Neuronal stem cell (in vitro differentiated cells): Measurements from ENCODE around the gene DPEP1.
"Not testable (repeated sequence)": the region's sequence is repeated elsewhere in the genome, so short reads cannot be mapped to it uniquely, and the experiment has no call there.

Experiments
- DNase-seq: peaks from one replicate; pipeline ENCODE4 v3.0.0-alpha.2; 2013; ENCODE audit warnings: low spot score
- H2AFZ ChIP-seq: one replicate; pipeline ENCODE4 v1.6.1; 2013; ENCODE audit warnings: mild to moderate bottlenecking, low read length, inconsistent platforms
- H2AK5ac ChIP-seq: 2 replicates; pipeline ENCODE4 v1.6.1; 2013; ENCODE audit warnings: low read depth, mild to moderate bottlenecking, inconsistent platforms, low read length, moderate library complexity, mixed read lengths
- H2BK120ac ChIP-seq: 2 replicates; pipeline ENCODE4 v1.6.1; 2013; ENCODE audit warnings: low read depth, mild to moderate bottlenecking, inconsistent platforms, low read length, moderate library complexity, mixed read lengths
- H2BK12ac ChIP-seq: one replicate; pipeline ENCODE4 v1.6.1; 2013; ENCODE audit warnings: low read length, inconsistent platforms
- H2BK15ac ChIP-seq: 2 replicates; pipeline ENCODE4 v1.6.1; 2013; ENCODE audit warnings: mild to moderate bottlenecking, low read length, inconsistent platforms, mixed read lengths
- H2BK5ac ChIP-seq: one replicate; pipeline ENCODE4 v1.6.1; 2013; ENCODE audit warnings: inconsistent platforms, mild to moderate bottlenecking, low read length, moderate library complexity
- H3K14ac ChIP-seq: one replicate; pipeline ENCODE4 v1.6.1; 2013; ENCODE audit warnings: low read length, inconsistent platforms
- H3K18ac ChIP-seq: 2 replicates; pipeline ENCODE4 v1.6.1; 2013; ENCODE audit warnings: low read length, inconsistent platforms
- H3K23ac ChIP-seq: 2 replicates; pipeline ENCODE4 v1.6.1; 2013; ENCODE audit warnings: low read depth, mild to moderate bottlenecking, mixed read lengths, low read length, inconsistent platforms; ENCODE audit not compliant: poor library complexity
- H3K27ac ChIP-seq: replicated peaks from 3 replicates; pipeline ENCODE4 v1.5.1; 2013; ENCODE audit warnings: low read length, inconsistent platforms
- H3K27me3 ChIP-seq, 3 experiments: 2 replicates each; pipeline ENCODE4 v1.6.1; 2013; ENCODE audit warnings: low read length in 3 of 3, mild to moderate bottlenecking in 2 of 3, inconsistent platforms in 1 of 3, low read depth in 1 of 3, mixed read lengths in 1 of 3, moderate library complexity in 1 of 3; ENCODE audit not compliant: control insufficient read depth in 3 of 3, insufficient read depth in 3 of 3
- H3K36me3 ChIP-seq, 2 donors: replicated peaks in 1 of 2; 2 replicates each; pipeline ENCODE4 v1.6.1; 2013; ENCODE audit warnings: low read length in 2 of 2; ENCODE audit not compliant: control insufficient read depth in 2 of 2, insufficient read depth in 2 of 2
- H3K4ac ChIP-seq: 2 replicates; pipeline ENCODE4 v1.6.1; 2013; ENCODE audit warnings: inconsistent platforms, mild to moderate bottlenecking, low read length, moderate library complexity
- H3K4me1 ChIP-seq, 2 donors: 1 replicate in 1 of 2; 2 replicates in 1 of 2; pipeline ENCODE4 v1.6.1; 2013; ENCODE audit warnings: low read length in 2 of 2, low read depth in 1 of 2; ENCODE audit not compliant: control insufficient read depth in 2 of 2, insufficient read depth in 1 of 2
- H3K4me2 ChIP-seq: one replicate; pipeline ENCODE4 v1.6.1; 2013; ENCODE audit warnings: mild to moderate bottlenecking, low read length, inconsistent platforms; ENCODE audit not compliant: insufficient read depth, poor library complexity, severe bottlenecking
- H3K4me3 ChIP-seq, 2 donors: 2 replicates each; pipeline ENCODE4 v1.5.1; 2013; ENCODE audit warnings: low read length in 2 of 2, mild to moderate bottlenecking in 2 of 2, inconsistent platforms in 1 of 2, moderate library complexity in 1 of 2
- H3K79me1 ChIP-seq: one replicate; pipeline ENCODE4 v1.6.1; 2013; ENCODE audit warnings: low read depth, mild to moderate bottlenecking, inconsistent platforms, low read length, moderate library complexity
- H3K9ac ChIP-seq: one replicate; pipeline ENCODE4 v1.6.1; 2013; ENCODE audit warnings: mild to moderate bottlenecking, low read depth, low read length, inconsistent platforms; ENCODE audit not compliant: poor library complexity
- H3K9me3 ChIP-seq, 2 donors: replicated peaks in 1 of 2; 2 replicates each; pipeline versions ENCODE3 to v1.6.1; 2013; ENCODE audit warnings: low read length in 2 of 2, mild to moderate bottlenecking in 2 of 2, inconsistent platforms in 1 of 2, low read depth in 1 of 2, mixed read lengths in 1 of 2, moderate library complexity in 1 of 2; ENCODE audit not compliant: control insufficient read depth in 2 of 2, insufficient read depth in 1 of 2
- H4K8ac ChIP-seq: one replicate; pipeline ENCODE4 v1.6.1; 2013; ENCODE audit warnings: low read depth, mild to moderate bottlenecking, inconsistent platforms, low read length, moderate library complexity
- H4K91ac ChIP-seq: one replicate; pipeline ENCODE4 v1.6.1; 2013; ENCODE audit warnings: low read length, low read depth, mild to moderate bottlenecking, inconsistent platforms; ENCODE audit not compliant: poor library complexity
- WGBS, 2 donors: extraction: QIAGEN DNeasy Blood & Tissue Kit; methylation state at CpG; one replicate each; pipeline ENCODE4 v1.1.7; 2013; ENCODE audit warnings: missing lambda C conversion rate in 2 of 2, mixed read lengths in 1 of 2; ENCODE audit not compliant: insufficient read length in 2 of 2, insufficient replicate concordance in 1 of 2; ENCODE audit errors: extremely low coverage in 2 of 2; 5-methylcytosine and 5-hydroxymethylcytosine counted together

Gene DPEP1

DNA sequence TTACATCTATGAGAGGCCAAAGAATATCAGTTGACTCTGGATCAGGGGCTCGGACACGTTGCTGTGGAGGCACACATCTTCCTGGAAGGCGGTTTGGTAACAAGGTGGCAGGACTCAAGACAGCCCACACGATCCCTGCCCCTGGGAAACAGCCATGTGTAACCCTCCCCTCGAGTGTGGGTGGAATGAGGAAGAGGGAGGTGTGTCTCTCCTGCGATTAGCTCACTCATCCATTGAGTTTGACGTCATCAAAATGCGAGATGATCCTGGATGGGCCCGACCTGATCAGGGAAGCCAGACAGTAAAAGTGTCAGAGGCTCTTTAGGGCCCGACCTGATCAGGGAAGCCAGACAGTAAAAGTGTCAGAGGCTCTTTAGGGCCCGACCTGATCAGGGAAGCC is 50.8 kb downstream of the DPEP1 start:
- not testable (repeated sequence) for H2BK15ac ChIP-seq, H2BK5ac ChIP-seq, H3K79me1 ChIP-seq, H4K91ac ChIP-seq, H3K18ac ChIP-seq, H4K8ac ChIP-seq, H2AK5ac ChIP-seq, H3K27ac ChIP-seq, H3K27me3 ChIP-seq, H3K4me3 ChIP-seq, H2BK12ac ChIP-seq, H2BK120ac ChIP-seq, H3K4me1 ChIP-seq, DNase-seq, H2AFZ ChIP-seq, H3K14ac ChIP-seq, H3K23ac ChIP-seq, H3K4me2 ChIP-seq, H3K4ac ChIP-seq, H3K9ac ChIP-seq
- H3K36me3 ChIP-seq, result peaks cover 37 to 80% of the 10 kb centered on the region in 2 donors
- no CpG with 5 or more reads among the region's 11 CpGs for WGBS, 2 donors
- H3K9me3 ChIP-seq, result peaks cover 10 to 12% of the 10 kb centered on the region in 2 donors

DNA sequence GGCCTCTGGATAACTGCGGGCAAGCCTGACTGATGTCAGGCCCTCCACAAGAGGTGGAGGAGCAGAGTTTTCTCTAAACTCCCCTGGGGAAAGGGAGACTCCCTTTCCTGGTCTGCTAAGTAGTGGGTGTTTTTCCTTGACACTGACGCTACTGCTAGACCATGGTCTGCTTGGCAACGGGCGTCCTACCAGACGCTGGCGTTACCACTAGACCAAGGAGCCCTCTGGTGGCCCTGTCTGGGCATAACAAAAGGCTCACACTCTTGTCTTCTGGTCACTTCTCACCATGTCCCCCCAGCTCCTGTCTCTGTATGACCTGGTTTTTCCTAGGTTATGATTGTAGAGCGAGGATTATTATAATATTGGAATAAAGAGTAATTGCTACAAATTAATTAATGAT is 53.6 kb downstream of the DPEP1 start:
- DNase-seq, H2AFZ ChIP-seq, H4K8ac ChIP-seq, H3K27ac ChIP-seq, H2BK5ac ChIP-seq, H2AK5ac ChIP-seq, H3K4me3 ChIP-seq, H3K18ac ChIP-seq, H2BK120ac ChIP-seq, H3K4me2 ChIP-seq, H3K79me1 ChIP-seq, H3K4me1 ChIP-seq, H2BK15ac ChIP-seq, H3K14ac ChIP-seq, H3K9ac ChIP-seq, H2BK12ac ChIP-seq, H3K23ac ChIP-seq, H3K27me3 ChIP-seq, H4K91ac ChIP-seq, H3K4ac ChIP-seq: not testable (repeated sequence)
- H3K9me3 ChIP-seq, result peaks cover 10 to 12% of the 10 kb centered on the region in 2 donors
- peaks cover 22 to 63% of the 10 kb centered on the region in 2 donors for H3K36me3 ChIP-seq
- no CpG with 5 or more reads among the region's 7 CpGs for WGBS, 2 donors

DNA sequence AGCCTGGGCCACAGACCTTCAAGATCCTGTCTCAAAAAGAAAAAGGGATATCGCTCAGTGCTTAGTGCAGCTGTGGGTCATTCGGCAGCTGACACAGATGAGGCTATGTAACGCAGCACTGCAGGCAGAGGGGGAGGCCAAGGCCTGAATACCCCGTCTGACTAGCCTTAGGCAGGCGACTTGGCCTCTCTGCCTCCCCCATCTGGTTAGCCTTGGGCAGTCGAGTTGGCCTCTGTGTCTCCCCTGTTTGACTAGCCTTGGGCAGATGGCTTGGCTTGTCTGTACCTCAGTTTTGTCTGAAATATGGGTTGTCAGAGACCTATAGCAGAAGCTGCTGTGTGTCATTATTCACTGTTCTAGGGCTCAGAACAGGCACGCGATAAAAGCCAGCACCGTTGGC is 54.2 kb downstream of the DPEP1 start:
- no peak for DNase-seq
- H4K91ac ChIP-seq, result no peak overlapping the region
- no peak overlapping the region for H3K27ac ChIP-seq
- H3K4ac ChIP-seq, result no peak overlapping the region
- H3K79me1 ChIP-seq, result no peaks in the 10 kb centered on the region
- peaks cover 11 to 12% of the 10 kb centered on the region in 2 donors for H3K9me3 ChIP-seq
- H3K18ac ChIP-seq, result no peak overlapping the region
- no peak overlapping the region for H3K23ac ChIP-seq
- H4K8ac ChIP-seq, result no peak overlapping the region
- H2AFZ ChIP-seq, result no peak overlapping the region
- H2BK15ac ChIP-seq, result no peak overlapping the region
- H2BK120ac ChIP-seq, result no peak overlapping the region
- no peak overlapping the region for H3K4me2 ChIP-seq
- no CpG with 5 or more reads among the region's 9 CpGs for WGBS, 2 donors
- H3K27me3 ChIP-seq, result no peaks in the 10 kb centered on the region
- no peak overlapping the region for H3K4me3 ChIP-seq
- H3K4me1 ChIP-seq, result no peaks in the 10 kb centered on the region
- H3K14ac ChIP-seq, result no peak overlapping the region
- no peak overlapping the region for H3K9ac ChIP-seq
- no peak overlapping the region for H2AK5ac ChIP-seq
- H2BK5ac ChIP-seq, result no peak overlapping the region
- peaks cover 22 to 56% of the 10 kb centered on the region in 2 donors for H3K36me3 ChIP-seq
- H2BK12ac ChIP-seq, result no peak overlapping the region

DNA sequence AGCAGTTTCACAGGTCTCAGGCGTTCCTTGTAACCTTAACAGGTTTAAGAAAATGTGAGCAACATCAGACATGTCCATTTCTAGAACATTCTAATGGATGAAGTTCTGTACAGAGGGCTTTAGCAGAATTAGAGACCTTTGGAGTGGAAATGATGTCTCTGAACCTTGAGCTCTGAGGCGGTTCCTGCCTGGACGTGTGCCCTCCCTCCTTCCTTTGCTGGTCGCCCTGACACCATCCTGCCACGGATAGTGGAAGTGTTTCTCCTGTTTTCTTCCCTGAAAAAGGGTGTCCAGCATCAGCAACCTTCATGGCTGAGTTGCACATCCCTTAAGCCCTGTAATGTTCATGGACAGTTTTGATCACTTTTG is 55.3 kb downstream of the DPEP1 start:
- H3K27ac ChIP-seq, result no peak overlapping the region
- H2BK5ac ChIP-seq, result no peak overlapping the region
- peaks cover 18 to 48% of the 10 kb centered on the region in 2 donors for H3K36me3 ChIP-seq
- H3K18ac ChIP-seq, result no peak overlapping the region
- no peak overlapping the region for H3K4me3 ChIP-seq
- H2AK5ac ChIP-seq, result no peak overlapping the region
- H4K8ac ChIP-seq, result peak overlapping the region; percentile 48
- H3K23ac ChIP-seq, result no peak overlapping the region
- no peaks in the 10 kb centered on the region for H3K4me1 ChIP-seq
- no peak overlapping the region for H3K9ac ChIP-seq
- H2AFZ ChIP-seq, result no peak overlapping the region
- H2BK12ac ChIP-seq, result no peak overlapping the region
- H4K91ac ChIP-seq, result no peak overlapping the region
- no peak for DNase-seq
- H2BK15ac ChIP-seq, result no peak overlapping the region
- no CpG with 5 or more reads among the region's 5 CpGs for WGBS, 2 donors
- H3K14ac ChIP-seq, result no peak overlapping the region
- H3K27me3 ChIP-seq, result no peaks in the 10 kb centered on the region
- no peak overlapping the region for H2BK120ac ChIP-seq
- peaks cover 9 to 12% of the 10 kb centered on the region in 2 donors for H3K9me3 ChIP-seq
- no peak overlapping the region for H3K4me2 ChIP-seq
- H3K79me1 ChIP-seq, result no peaks in the 10 kb centered on the region
- no peak overlapping the region for H3K4ac ChIP-seq
